A673 (cell line): ENCODE results near the gene OR6C4.

Source experiments
- EZH2 ChIP-seq: fragments of 200-600 bp; sonication (generic); IDR thresholded peaks from 2 replicates; pipeline ENCODE4 v1.6.1; 2017; ENCODE audit warnings: borderline replicate concordance, low read depth, mild to moderate bottlenecking, mixed read lengths, antibody characterized with exemption, low read length; ENCODE audit not compliant: poor library complexity, severe bottlenecking
- TF ChIP-seq, protein P1 (sequence below): fragments of 300-800, 200-600 bp; sonication (generic); conservative IDR thresholded peaks from 2 replicates; pipeline ENCODE4 v1.5.1; 2017; ENCODE audit warnings: low read depth, mild to moderate bottlenecking, antibody characterized with exemption, low read length, moderate library complexity, mixed read lengths

- TF ChIP-seq, protein P1, sequence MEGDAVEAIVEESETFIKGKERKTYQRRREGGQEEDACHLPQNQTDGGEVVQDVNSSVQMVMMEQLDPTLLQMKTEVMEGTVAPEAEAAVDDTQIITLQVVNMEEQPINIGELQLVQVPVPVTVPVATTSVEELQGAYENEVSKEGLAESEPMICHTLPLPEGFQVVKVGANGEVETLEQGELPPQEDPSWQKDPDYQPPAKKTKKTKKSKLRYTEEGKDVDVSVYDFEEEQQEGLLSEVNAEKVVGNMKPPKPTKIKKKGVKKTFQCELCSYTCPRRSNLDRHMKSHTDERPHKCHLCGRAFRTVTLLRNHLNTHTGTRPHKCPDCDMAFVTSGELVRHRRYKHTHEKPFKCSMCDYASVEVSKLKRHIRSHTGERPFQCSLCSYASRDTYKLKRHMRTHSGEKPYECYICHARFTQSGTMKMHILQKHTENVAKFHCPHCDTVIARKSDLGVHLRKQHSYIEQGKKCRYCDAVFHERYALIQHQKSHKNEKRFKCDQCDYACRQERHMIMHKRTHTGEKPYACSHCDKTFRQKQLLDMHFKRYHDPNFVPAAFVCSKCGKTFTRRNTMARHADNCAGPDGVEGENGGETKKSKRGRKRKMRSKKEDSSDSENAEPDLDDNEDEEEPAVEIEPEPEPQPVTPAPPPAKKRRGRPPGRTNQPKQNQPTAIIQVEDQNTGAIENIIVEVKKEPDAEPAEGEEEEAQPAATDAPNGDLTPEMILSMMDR, result no peak
- TF ChIP-seq EZH2, result no peak
Observed at GRCh38 chr12:55516391-55516790, 33.0 kb upstream of the OR6C4 start.
